Measurements from ENCODE around the gene CRMP1. TPM values are rescaled to one million over a fixed set of nuclear protein-coding genes. Genes with fewer than 3 reads are reported as not detected.

Gene CRMP1
- total and polyA plus RNA-seq, 8 donors = 1.2 to 21.4 (median 2.1) TPM; not detected in 1

GRCh38 chr4:5822619-5823018 lies 70.3 kb downstream of the CRMP1 start:
- Histone ChIP-seq H3K27me3 (no peaks in the 10 kb centered on the region), H3K4me3 (no peak overlapping the region), H3K27ac (no peak overlapping the region), H3K36me3 (peaks cover 0 to 46% (median 29%) of the 10 kb centered on the region in 4 donors), H3K4me1 (peaks cover 4 to 21% (median 9%) of the 10 kb centered on the region in 4 donors), H3K9me3 (no peaks in the 10 kb centered on the region)
- TF ChIP-seq EP300 (IDR thresholded peaks at IDR 0.05) (no peak), POLR2A (IDR thresholded peaks at IDR 0.05) (no peak), CTCF (IDR thresholded peaks at IDR 0.05) (no peak), POLR2AphosphoS5 (IDR thresholded peaks at IDR 0.05) (no peak)
- intact Hi-C loops (cut with DNase I; ENCODE audit: low total_unique reads) = no loop called here
- DNase-seq = no peak
- WGBS, 5 donors = 24 to 49% (median 35%) methylated on average over 5 of the region's 5 CpGs

- no peak overlapping the region for H3K27ac ChIP-seq
- peak in 1 of 2 donors; percentile 31 for DNase-seq
- no peak overlapping the region for H3K4me3 ChIP-seq
- intact Hi-C loops (cut with DNase I; ENCODE audit: low total_unique reads) = no loop called here
- peaks cover 0 to 15% (median 1%) of the 10 kb centered on the region in 4 donors for H3K4me1 ChIP-seq
- peaks cover 0 to 54% (median 30%) of the 10 kb centered on the region in 4 donors for H3K36me3 ChIP-seq
- no peaks in the 10 kb centered on the region for H3K27me3 ChIP-seq
- TF ChIP-seq EP300 (IDR thresholded peaks at IDR 0.05) (no peak), POLR2A (IDR thresholded peaks at IDR 0.05) (no peak), CTCF (IDR thresholded peaks at IDR 0.05) (peak in 3 of 7 experiments; percentile 18 to 40 (median 39)), POLR2AphosphoS5 (IDR thresholded peaks at IDR 0.05) (no peak)
- WGBS, 5 donors = 71 to 75% (median 72%) methylated on average over 15 to 18 of the region's 18 CpGs
- H3K9me3 ChIP-seq = no peaks in the 10 kb centered on the region
These were observed 71.1 kb downstream of the CRMP1 start for GRCh38 chr4:5821665-5822358.

- no peaks in the 10 kb centered on the region for H3K4me1 ChIP-seq
- no peak for TF ChIP-seq EP300 (IDR thresholded peaks at IDR 0.05)
- TF ChIP-seq CTCF (IDR thresholded peaks at IDR 0.05) = no peak
- TF ChIP-seq POLR2A (IDR thresholded peaks at IDR 0.05) = no peak
- 81 to 92% (median 90%) methylated on average over 12 of the region's 12 CpGs for WGBS, 5 donors
- no peak overlapping the region for H3K27ac ChIP-seq
- intact Hi-C loops (cut with DNase I; ENCODE audit: low total_unique reads) = no loop called here
- no peaks in the 10 kb centered on the region for H3K9me3 ChIP-seq
- no peaks in the 10 kb centered on the region for H3K27me3 ChIP-seq
- no peak for DNase-seq
- peaks cover 2 to 75% (median 43%) of the 10 kb centered on the region in 4 donors for H3K36me3 ChIP-seq
- H3K4me3 ChIP-seq = no peak overlapping the region
These were observed 76.0 kb downstream of the CRMP1 start for GRCh38 chr4:5816851-5817375.

GRCh38 chr4:5816101-5816500 lies 76.8 kb downstream of the CRMP1 start:
- 82 to 91% (median 86%) methylated on average over 8 of the region's 8 CpGs for WGBS, 5 donors
- H3K4me3 ChIP-seq = no peak overlapping the region
- DNase-seq = no peak
- intact Hi-C loops (cut with DNase I; ENCODE audit: low total_unique reads) = no loop called here
- H3K9me3 ChIP-seq = no peaks in the 10 kb centered on the region
- peaks cover 5 to 75% (median 47%) of the 10 kb centered on the region in 4 donors for H3K36me3 ChIP-seq
- no peaks in the 10 kb centered on the region for H3K27me3 ChIP-seq
- no peak for TF ChIP-seq CTCF (IDR thresholded peaks at IDR 0.05)
- no peak for TF ChIP-seq POLR2AphosphoS5 (IDR thresholded peaks at IDR 0.05)
- no peak for TF ChIP-seq EP300 (IDR thresholded peaks at IDR 0.05)
- TF ChIP-seq POLR2A (IDR thresholded peaks at IDR 0.05) = no peak
- H3K4me1 ChIP-seq = no peaks in the 10 kb centered on the region
- H3K27ac ChIP-seq = no peak overlapping the region

Measured in stomach (tissue), 9 donors.